Lower lobe of right lung (tissue), 2 donors: ENCODE results near the gene TBX4. TPM values are rescaled to one million over a fixed set of nuclear protein-coding genes. Genes with fewer than 3 reads are reported as not detected.

Experiments
- ATAC-seq, 2 donors: fragments of 200-7000 bp; cut with Tn5 transposase; one replicate each; pipeline ENCODE4 v1.9.1; 2020 to 2022; ENCODE audit warnings: mild to moderate bottlenecking in 2 of 2, moderate library complexity in 2 of 2
- DNase-seq: peaks from one replicate; pipeline ENCODE4 v3.0.0-alpha.2; 2020
- H3K27ac ChIP-seq: fragments of 200-600 bp; one replicate; pipeline ENCODE4 v1.8.0; 2022
- H3K27me3 ChIP-seq: fragments of 200-600 bp; one replicate; pipeline ENCODE4 v1.8.0; 2022; ENCODE audit warnings: low read depth
- H3K36me3 ChIP-seq: fragments of 200-600 bp; one replicate; pipeline ENCODE4 v1.8.0; 2022; ENCODE audit warnings: mild to moderate bottlenecking
- H3K4me1 ChIP-seq: fragments of 200-600 bp; one replicate; pipeline ENCODE4 v1.8.0; 2022
- H3K4me3 ChIP-seq: fragments of 200-600 bp; one replicate; pipeline ENCODE4 v1.8.0; 2022; ENCODE audit warnings: mild to moderate bottlenecking
- H3K9me3 ChIP-seq: fragments of 200-600 bp; one replicate; pipeline ENCODE4 v1.8.0; 2022
- CTCF ChIP-seq: fragments of 200-600 bp; IDR thresholded peaks from one replicate; pipeline ENCODE4 v1.8.0; 2022; ENCODE audit warnings: antibody characterized with exemption, mild to moderate bottlenecking
- intact Hi-C: fragments of 100-400 bp; cut with DNase I; formaldehyde crosslinking; loops from one replicate; pipeline ENCODE4 v1.11.0; 2022
- total RNA-seq: library from RNA; stranded (reverse); fragmentation: NEBNext Ultra II Directional; extraction: Animal tissue kit (Norgen Biotek cat#: 25700); gene quantifications from one replicate; pipeline ENCODE4 v1.2.1, GENCODE V29; 2021
- donor health status: DM: no; HTN: yes; CAD: no; lungs with severe emphysema.

The TBX4 gene
- total RNA-seq, 1 donor from 2014 or later = 22.3 TPM

- peak overlapping the region; percentile 84 for H3K27ac ChIP-seq
- H3K9me3 ChIP-seq = no peaks in the 10 kb centered on the region
- no peaks in the 10 kb centered on the region for H3K36me3 ChIP-seq
- no peak for TF ChIP-seq CTCF
- intact Hi-C loops = no loop called here
- DNase-seq (no peak), ATAC-seq (no peak)
- H3K4me3 ChIP-seq = peak overlapping the region; percentile 53
- peaks cover 89% of the 10 kb centered on the region for H3K27me3 ChIP-seq
- peaks cover 38% of the 10 kb centered on the region for H3K4me1 ChIP-seq
Observed at GRCh38 chr17:61455324-61456060, 3.3 kb downstream of the TBX4 start.

GRCh38 chr17:61456061-61456681 is 3.9 kb downstream of the TBX4 start:
- TF ChIP-seq CTCF = no peak
- H3K4me3 ChIP-seq = peak overlapping the region; percentile 53
- H3K27me3 ChIP-seq = peaks cover 89% of the 10 kb centered on the region
- ATAC-seq = no peak
- DNase-seq = no peak
- intact Hi-C loops = no loop called here
- peaks cover 38% of the 10 kb centered on the region for H3K4me1 ChIP-seq
- H3K36me3 ChIP-seq = no peaks in the 10 kb centered on the region
- H3K9me3 ChIP-seq = no peaks in the 10 kb centered on the region
- peak overlapping the region; percentile 84 for H3K27ac ChIP-seq

- intact Hi-C loops = no loop called here
- H3K27me3 ChIP-seq = peaks cover 89% of the 10 kb centered on the region
- H3K4me1 ChIP-seq = peaks cover 38% of the 10 kb centered on the region
- peak overlapping the region; percentile 84 for H3K27ac ChIP-seq
- ATAC-seq (no peak), DNase-seq (no peak)
- H3K36me3 ChIP-seq = no peaks in the 10 kb centered on the region
- TF ChIP-seq CTCF = no peak
- H3K9me3 ChIP-seq = no peaks in the 10 kb centered on the region
- H3K4me3 ChIP-seq = peak overlapping the region; percentile 53
Observed at GRCh38 chr17:61456688-61457225, 4.5 kb downstream of the TBX4 start.

- Histone ChIP-seq H3K4me3 (peak overlapping the region; percentile 53), H3K27me3 (peaks cover 88% of the 10 kb centered on the region), H3K36me3 (no peaks in the 10 kb centered on the region), H3K4me1 (peaks cover 37% of the 10 kb centered on the region), H3K27ac (peak overlapping the region; percentile 84), H3K9me3 (no peaks in the 10 kb centered on the region)
- DNase-seq (no peak), ATAC-seq (no peak)
- no peak for TF ChIP-seq CTCF
- intact Hi-C loops = no loop called here
Observed at GRCh38 chr17:61457226-61457983, 5.2 kb downstream of the TBX4 start.

- intact Hi-C loops = no loop called here
- DNase-seq = no peak
- Histone ChIP-seq H3K36me3 (no peaks in the 10 kb centered on the region), H3K4me3 (peak overlapping the region; percentile 53), H3K4me1 (peaks cover 34% of the 10 kb centered on the region), H3K27me3 (peaks cover 89% of the 10 kb centered on the region), H3K27ac (peak overlapping the region; percentile 84), H3K9me3 (no peaks in the 10 kb centered on the region)
- no peak for ATAC-seq
- TF ChIP-seq CTCF = no peak
Observed at GRCh38 chr17:61458000-61458399, 5.8 kb downstream of the TBX4 start.
